ENCODE measurements around the gene CCDC178. TPM values are rescaled to one million over a fixed set of nuclear protein-coding genes. Genes with fewer than 3 reads are reported as not detected.

The CCDC178 gene
- total and polyA plus RNA-seq, 2 donors (not counting 3 experiments of a cell fraction or from before 2014, with no cell fraction given) = 0.80 to 1.6 TPM

GRCh38 chr18:33099626-33100025 is 340.9 kb downstream of the CCDC178 start:
- Histone ChIP-seq H2AFZ (ENCODE audit: low read depth, low read length) (no peak overlapping the region), H3K4me2 (ENCODE audit: insufficient read depth, low read length) (no peak overlapping the region), H3K79me2 (ENCODE audit: control insufficient read depth, insufficient read depth, low read length) (no peaks in the 10 kb centered on the region), H3K27me3 (ENCODE audit: control insufficient read depth in 2 of 2, insufficient read depth in 2 of 2, low read length in 2 of 2) (no peaks in the 10 kb centered on the region), H3K36me3 (ENCODE audit: control insufficient read depth in 2 of 2, extremely low read depth in 1 of 2, insufficient read depth in 2 of 2, low read length in 2 of 2) (no peaks in the 10 kb centered on the region), H3K27ac (ENCODE audit: insufficient read depth, low read depth, low read length) (no peak overlapping the region), H3K9ac (replicated peaks; ENCODE audit: extremely low read depth, insufficient read depth, low read length) (no peak overlapping the region), H4K20me1 (replicated peaks; ENCODE audit: control insufficient read depth, extremely low read depth, insufficient read depth, low read length) (no peaks in the 10 kb centered on the region), H3K9me1 (replicated peaks; ENCODE audit: control insufficient read depth, extremely low read depth, insufficient read depth, low read length) (no peaks in the 10 kb centered on the region), H3K4me1 (ENCODE audit: control insufficient read depth, extremely low read depth, insufficient read depth, low read length) (no peaks in the 10 kb centered on the region), H3K4me3 (replicated peaks in 1 of 3; ENCODE audit: insufficient read depth in 1 of 3, low read depth in 1 of 3, low read length in 3 of 3) (no peak overlapping the region), H3K9me3 (replicated peaks; ENCODE audit: control insufficient read depth, insufficient read depth, low read length) (no peaks in the 10 kb centered on the region)
- POLR2A ChIA-PET = no interaction called here
- CTCF ChIA-PET = interaction anchor here (1.2 kb wide), 1 partner anchor 9 kb away, joined by 3 read pairs; no protein-coding TSS in a partner anchor
- no peak for DNase-seq (ENCODE audit: low read depth, low spot score)
- dilution Hi-C loops (cut with MboI; ENCODE audit: extremely low pct_ligation_motif_present, low sequenced_read_pairs) = no loop called here
- TF ChIP-seq EZH2 (IDR thresholded peaks at IDR 0.05; ENCODE audit: borderline replicate concordance, low read depth, low read length, severe bottlenecking) = no peak
- TF ChIP-seq CTCF (IDR thresholded peaks at IDR 0.05; ENCODE audit: extremely low read depth in 1 of 2, insufficient read depth in 1 of 2, low read depth in 1 of 2, low read length in 2 of 2) = no peak
- TF ChIP-seq GATA2 (IDR thresholded peaks at IDR 0.05; ENCODE audit: insufficient read depth, insufficient read length, low read depth, low read length) = no peak
- TF ChIP-seq FOS (IDR thresholded peaks at IDR 0.05; ENCODE audit: borderline replicate concordance, insufficient read depth, low read length) = no peak
- TF ChIP-seq POLR2AphosphoS5 (IDR thresholded peaks at IDR 0.05; ENCODE audit: insufficient read depth, low read depth, low read length) = no peak
- TF ChIP-seq JUN (IDR thresholded peaks at IDR 0.05; ENCODE audit: borderline replicate concordance, insufficient read depth, insufficient read length, low read depth) = no peak
- FAIRE-seq = no peak
- no TSS peak for BruUV-seq (replicated peaks)
- intact Hi-C loops (cut with micrococcal nuclease) = no loop called here
